ENCODE measurements around the gene PAM16.

Gene PAM16

GRCh38 chr16:4317532-4318450, 33.3 kb downstream of the PAM16 start:
- peak; percentile 37 for DNase-seq

GRCh38 chr16:4316864-4317531, 34.1 kb downstream of the PAM16 start:
- peak; percentile 66 for DNase-seq

GRCh38 chr16:4316108-4316863, 34.8 kb downstream of the PAM16 start:
- peak; percentile 57 for DNase-seq

DNA sequence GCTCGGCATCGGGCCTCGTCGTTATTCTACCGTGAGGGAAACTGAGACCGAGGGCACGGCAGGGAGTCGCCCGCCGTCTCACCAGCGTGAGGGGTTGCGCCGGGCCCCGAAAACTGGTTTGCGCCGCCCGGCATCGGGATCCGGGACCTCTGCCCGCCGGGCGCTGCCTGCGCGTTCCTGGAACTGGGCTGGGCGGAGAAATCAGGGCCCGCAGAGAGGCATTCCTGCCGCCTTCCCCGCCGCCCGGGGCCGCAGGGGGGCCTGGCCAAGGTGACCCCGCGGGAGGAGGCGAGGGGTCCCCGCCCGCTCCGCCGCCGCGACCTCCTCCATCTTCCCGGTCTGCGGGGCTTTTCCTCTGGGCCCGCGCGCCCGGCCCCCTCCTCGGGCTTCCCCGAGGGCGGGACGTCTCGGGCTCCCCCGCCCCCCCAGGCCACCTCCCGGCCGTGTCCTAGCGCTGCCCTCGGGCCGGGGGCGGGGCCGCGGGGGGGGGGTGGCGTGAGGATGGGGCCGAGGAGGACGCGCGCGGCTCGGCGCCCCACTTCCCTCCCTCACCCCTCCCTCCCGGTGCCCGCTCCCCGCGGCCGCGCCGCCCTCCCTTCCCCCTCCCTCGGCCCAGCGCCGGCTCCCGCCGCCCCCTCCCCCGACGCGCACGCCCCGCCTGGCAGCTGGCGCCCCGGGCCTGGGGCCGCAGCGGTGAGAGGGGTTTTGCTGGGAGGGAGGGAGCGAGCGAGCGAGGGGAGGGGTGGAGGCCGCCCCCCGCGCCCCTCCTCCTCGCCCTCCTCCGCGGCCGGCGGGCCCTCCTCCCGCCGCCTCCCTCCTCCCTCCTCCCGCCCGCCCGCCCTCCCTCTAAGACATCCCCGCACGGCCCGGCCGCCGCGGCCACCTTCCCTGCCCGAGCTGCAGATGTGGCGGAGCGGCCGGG, 35.7 kb downstream of the PAM16 start, which contains the start of gene GLIS2:
Gene GLIS2 (plus strand): TSS at position 882 of the 922 bp plus-strand sequence. CDS start 16,214 bp downstream, outside the sequence.
- DNase-seq = peak; percentile 95

- DNase-seq = peak; percentile 86
These were observed 36.5 kb downstream of the PAM16 start for GRCh38 chr16:4314532-4315185.

- DNase-seq = peak; percentile 97
These were observed 37.3 kb downstream of the PAM16 start for GRCh38 chr16:4313563-4314531.

- peak; percentile 84 for DNase-seq
These were observed 41.3 kb downstream of the PAM16 start for GRCh38 chr16:4309833-4310266.

DNA sequence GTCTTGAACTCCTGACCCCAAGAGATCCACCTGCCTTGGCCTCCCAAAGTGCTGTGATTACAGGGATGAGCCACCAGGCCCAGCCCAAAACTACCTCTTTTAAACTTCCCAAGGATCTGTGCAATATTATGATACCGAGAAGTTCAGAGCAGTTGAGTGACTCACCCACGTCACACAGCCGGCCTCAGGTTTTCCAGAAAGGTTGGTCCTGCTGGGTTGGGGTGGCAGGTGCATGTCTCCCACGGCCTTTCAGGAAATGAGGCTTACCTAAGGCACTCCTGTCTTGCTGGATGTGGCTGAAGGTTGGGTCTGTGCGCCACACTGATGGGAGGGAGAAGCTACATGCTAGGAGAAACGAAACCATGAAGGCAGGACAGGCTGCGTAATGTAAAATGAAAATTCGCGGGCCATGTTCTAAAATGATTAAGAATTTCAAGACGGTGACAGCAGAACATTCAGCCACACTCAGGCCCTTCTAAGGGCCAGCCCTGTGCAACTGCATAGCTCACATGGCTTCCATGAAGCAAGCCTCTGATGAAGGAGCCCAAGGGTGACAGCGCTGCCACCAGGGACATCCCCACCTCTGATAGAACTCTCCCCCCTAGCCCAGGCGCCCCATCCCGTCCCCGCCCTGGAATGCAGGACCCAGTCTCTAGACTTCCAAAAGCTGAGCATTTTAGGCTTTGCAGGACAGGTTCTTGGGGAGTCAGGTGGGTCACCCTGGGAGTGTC, 41.9 kb downstream of the PAM16 start:
- DNase-seq = peak; percentile 36

DNA sequence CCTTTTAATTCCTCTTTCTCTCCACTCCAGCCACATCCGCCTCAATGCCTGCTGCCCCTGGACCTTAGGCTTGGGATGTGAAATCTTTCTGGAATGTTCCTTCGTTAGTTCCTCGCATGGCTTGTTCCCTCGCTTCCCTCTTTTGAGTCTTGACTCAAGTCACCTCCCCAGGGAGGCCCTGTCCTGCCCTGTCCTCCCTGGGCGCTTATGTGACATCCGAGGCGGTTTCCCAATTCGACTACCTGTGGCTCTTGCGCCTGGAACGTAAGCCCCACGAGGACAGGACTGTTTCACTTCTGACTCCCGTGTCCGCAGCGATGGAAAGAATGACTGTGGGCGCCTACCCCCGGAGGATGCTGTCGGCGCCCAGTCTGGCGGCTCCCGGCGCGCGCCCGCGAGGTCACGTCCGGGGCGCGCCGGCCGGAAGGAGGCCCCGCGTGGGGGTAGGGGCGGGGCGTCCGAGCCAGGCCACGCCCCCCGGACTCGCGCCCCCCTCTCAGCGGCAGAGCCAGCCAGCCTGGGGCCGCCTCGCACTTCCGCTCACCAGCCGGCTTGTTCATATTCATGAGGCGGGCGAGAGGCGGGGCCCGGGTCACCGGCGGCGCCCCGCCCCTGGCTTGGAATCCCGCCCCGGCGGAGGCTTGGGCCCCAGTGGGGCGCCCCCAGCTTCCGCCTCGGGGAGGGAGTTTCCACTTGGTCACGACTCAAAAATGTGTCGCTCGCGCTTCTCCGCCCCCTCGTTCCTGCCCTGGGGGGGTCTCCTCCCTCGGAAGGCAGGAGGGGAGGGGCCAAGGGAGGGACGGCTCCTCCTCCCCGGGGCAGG, 43.7 kb downstream of the PAM16 start:
- peak; percentile 95 for DNase-seq

DNA sequence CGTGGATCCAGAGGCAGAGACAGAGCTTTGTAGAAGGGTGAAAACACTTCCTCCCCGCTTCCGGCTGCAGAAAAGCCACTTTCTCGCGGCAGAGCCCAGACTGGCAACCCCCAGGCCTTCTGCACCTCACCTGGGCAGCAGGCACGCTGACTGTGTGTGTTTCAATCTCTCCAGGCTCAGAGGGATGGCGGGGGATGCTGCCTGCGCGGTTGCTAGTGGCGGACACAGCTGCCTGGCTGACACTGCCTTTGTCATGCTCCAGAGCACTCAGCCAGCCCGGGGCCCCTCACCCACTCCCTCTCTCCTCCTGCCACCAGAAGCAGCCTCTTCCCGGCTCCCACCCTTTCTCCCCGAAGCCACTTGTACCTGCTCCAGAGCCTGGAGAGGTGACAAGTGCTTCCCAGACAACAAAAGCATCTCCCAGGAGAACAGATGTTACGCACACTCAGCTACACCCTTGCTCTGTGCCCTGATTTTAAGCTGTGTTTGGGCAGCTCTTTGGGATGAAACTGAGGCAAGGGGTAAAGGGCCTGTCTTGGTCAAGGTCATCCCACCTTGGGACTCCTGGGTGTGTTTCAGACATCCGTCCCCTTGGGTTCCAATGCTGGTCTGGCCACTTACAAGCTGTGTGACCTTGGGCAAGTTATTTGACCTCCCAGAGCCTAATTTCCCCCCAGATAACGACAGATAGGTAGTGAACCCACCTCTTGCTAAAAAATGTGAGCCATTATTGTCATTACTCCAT, 44.5 kb downstream of the PAM16 start:
- DNase-seq = peak; percentile 76

DNA sequence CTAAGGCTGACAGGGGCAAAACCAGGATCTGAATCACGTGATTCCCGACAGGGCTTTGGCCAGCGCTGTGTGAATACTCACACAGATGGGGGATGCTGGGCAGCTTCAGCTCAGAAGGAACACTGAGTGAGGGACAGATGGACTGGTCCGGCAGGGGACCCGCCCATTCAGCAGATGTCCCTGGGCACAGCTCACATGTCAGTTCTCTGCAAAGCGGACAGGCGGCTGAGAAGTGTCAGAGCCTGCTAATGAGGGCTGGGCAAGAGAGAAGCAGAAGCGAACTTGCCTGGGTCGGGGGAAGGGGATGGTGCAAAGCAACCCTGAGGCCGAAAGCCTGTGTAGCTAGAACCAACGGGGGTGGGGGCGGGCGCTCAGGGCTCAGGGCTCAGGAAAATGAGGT, 47.1 kb downstream of the PAM16 start:
- no peak for DNase-seq

GRCh38 chr16:4301968-4302367, 49.2 kb downstream of the PAM16 start:
- DNase-seq = no peak

DNA sequence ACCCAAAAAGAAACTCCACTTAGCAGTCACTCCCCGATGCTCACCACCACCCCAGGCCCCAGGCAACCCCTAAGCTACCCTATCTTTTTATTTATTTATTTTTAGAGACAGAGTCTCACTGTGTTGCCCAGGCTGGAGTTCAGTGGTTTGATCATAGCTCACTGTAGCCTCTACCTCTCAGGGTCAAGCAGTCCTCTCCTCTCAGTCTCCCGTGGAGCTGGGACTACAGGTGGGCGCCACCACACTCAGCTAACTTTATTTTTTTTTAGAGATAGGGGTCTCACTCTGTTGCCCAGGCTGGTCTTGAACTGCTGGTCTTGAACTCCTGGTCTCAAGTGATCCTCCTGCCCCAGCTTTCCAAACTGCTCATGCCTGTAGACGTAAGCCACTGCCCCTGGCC, 49.9 kb downstream of the PAM16 start:
- no peak for DNase-seq

- no peak for DNase-seq
These were observed 52.2 kb downstream of the PAM16 start for GRCh38 chr16:4298761-4299522.

GRCh38 chr16:4297480-4297879, 53.6 kb downstream of the PAM16 start:
- DNase-seq = no peak

GRCh38 chr16:4295581-4295980, 55.5 kb downstream of the PAM16 start:
- no peak for DNase-seq

Data from DMS53 (cell line).